H1 (cell line): Measurements from ENCODE around the gene SSR1. TPM values are rescaled to one million over a fixed set of nuclear protein-coding genes. Genes with fewer than 3 reads are reported as not detected.

Experiments
- CTCF ChIA-PET: fragments of 300-600 bp; sonication (Branson Sonifier 250); formaldehyde crosslinking; loops from one replicate; lab custom pipeline; 2021; ENCODE audit not compliant: partially characterized antibody; lab: Charles Lee
- POLR2A ChIA-PET: fragments of 300-600 bp; sonication (Branson Sonifier 250); formaldehyde crosslinking; loops from one replicate; lab custom pipeline; 2021; ENCODE audit warnings: inconsistent platforms; ENCODE audit not compliant: partially characterized antibody; lab: Charles Lee
- DNase-seq, 2 experiments: peaks; one replicate each; pipeline versions ENCODE4 v3.0.0 to v3.0.0-alpha.2; 2010 to 2022; ENCODE audit warnings: low spot score in 2 of 2, low read depth in 1 of 2, mixed read lengths in 1 of 2
- FAIRE-seq: peaks from 2 replicates; lab custom pipeline; 2011; peaks lifted over from hg19 to GRCh38; lab: Jason Lieb, UNC
- H2AFZ ChIP-seq: 2 replicates; pipeline ENCODE4 v1.8.1; 2012; ENCODE audit warnings: low read length, inconsistent platforms
- H2AK5ac ChIP-seq: 2 replicates; pipeline ENCODE4 v1.6.1; 2013; ENCODE audit warnings: low read depth, low read length
- H2BK120ac ChIP-seq: replicated peaks from 2 replicates; pipeline ENCODE3; 2013; ENCODE audit warnings: low read depth, low read length, inconsistent platforms
- H2BK12ac ChIP-seq: 2 replicates; pipeline ENCODE4 v1.6.1; 2013; ENCODE audit warnings: low read depth, low read length
- H2BK15ac ChIP-seq: 2 replicates; pipeline ENCODE4 v1.6.1; 2013; ENCODE audit warnings: low read length
- H2BK20ac ChIP-seq: 2 replicates; pipeline ENCODE4 v1.6.1; 2013; ENCODE audit warnings: low read length
- H2BK5ac ChIP-seq: 2 replicates; pipeline ENCODE4 v1.6.1; 2013; ENCODE audit warnings: low read depth, low read length
- H3K14ac ChIP-seq: 2 replicates; pipeline ENCODE4 v1.6.1; 2013; ENCODE audit warnings: inconsistent platforms; ENCODE audit not compliant: insufficient read length
- H3K18ac ChIP-seq: 2 replicates; pipeline ENCODE4 v1.6.1; 2013; ENCODE audit warnings: low read length; ENCODE audit errors: extremely low read depth
- H3K23ac ChIP-seq: 2 replicates; pipeline ENCODE4 v1.6.1; 2013; ENCODE audit warnings: inconsistent platforms; ENCODE audit not compliant: insufficient read length
- H3K23me2 ChIP-seq: 2 replicates; pipeline ENCODE4 v1.6.1; 2013; ENCODE audit warnings: low read depth, low read length
- H3K27ac ChIP-seq: 2 replicates; pipeline ENCODE4 v1.6.1; 2011; ENCODE audit warnings: low read depth, low read length, inconsistent platforms
- H3K27me3 ChIP-seq, 4 experiments: replicated peaks in 1 of 4; 1 replicate in 1 of 4; 2 replicates in 3 of 4; pipeline versions ENCODE4 v1.6.1 to v1.8.1; 2011 to 2013; ENCODE audit warnings: low read length in 3 of 4, mild to moderate bottlenecking in 3 of 4, inconsistent platforms in 2 of 4, mixed read lengths in 2 of 4, moderate library complexity in 1 of 4; ENCODE audit not compliant: control insufficient read depth in 3 of 4, insufficient read depth in 3 of 4; ENCODE audit errors: extremely low read depth in 1 of 4
- H3K36me3 ChIP-seq, 4 experiments: 2 replicates each; pipeline versions ENCODE4 v1.6.1 to v1.8.1; 2011 to 2013; ENCODE audit warnings: mild to moderate bottlenecking in 4 of 4, low read length in 3 of 4, moderate library complexity in 2 of 4, control low read depth in 1 of 4, inconsistent platforms in 1 of 4; ENCODE audit not compliant: insufficient read depth in 4 of 4, control insufficient read depth in 2 of 4
- H3K4ac ChIP-seq: replicated peaks from 2 replicates; pipeline ENCODE3; 2013; ENCODE audit warnings: low read length, low read depth, mixed read lengths, inconsistent platforms; ENCODE audit not compliant: insufficient read length
- H3K4me1 ChIP-seq, 4 experiments: replicated peaks in 1 of 4; 1 replicate in 1 of 4; 2 replicates in 3 of 4; pipeline versions ENCODE4 v1.6.1 to v1.8.1; 2011 to 2013; ENCODE audit warnings: low read length in 3 of 4, inconsistent platforms in 2 of 4, mixed read lengths in 1 of 4; ENCODE audit not compliant: insufficient read depth in 4 of 4, control insufficient read depth in 3 of 4
- H3K4me2 ChIP-seq, 2 experiments: 2 replicates each; pipeline versions ENCODE4 v1.6.1 to v1.8.1; 2011 to 2013; ENCODE audit warnings: low read depth in 2 of 2, low read length in 2 of 2, control low read depth in 1 of 2, inconsistent platforms in 1 of 2, mild to moderate bottlenecking in 1 of 2; ENCODE audit not compliant: insufficient read depth in 1 of 2
- H3K4me3 ChIP-seq, 4 experiments: fragments of 200-600, 300-600 bp in 1 of 4; sonication (generic), shearing (Covaris generic), sonication (Bioruptor Twin) in 1 of 4; 2 replicates each; pipeline versions ENCODE4 v1.5.1 to v1.8.1; 2011 to 2016; ENCODE audit warnings: low read length in 4 of 4, low read depth in 3 of 4, control low read depth in 2 of 4, inconsistent platforms in 2 of 4, mild to moderate bottlenecking in 2 of 4, mixed read lengths in 1 of 4, moderate library complexity in 1 of 4; ENCODE audit not compliant: insufficient read depth in 2 of 4; ENCODE audit errors: extremely low read depth in 1 of 4
- H3K56ac ChIP-seq: replicated peaks from 2 replicates; pipeline ENCODE3; 2013; ENCODE audit warnings: low read depth, mild to moderate bottlenecking, mixed read lengths, low read length, inconsistent platforms; ENCODE audit not compliant: insufficient read length
- H3K79me1 ChIP-seq: 2 replicates; pipeline ENCODE4 v1.6.1; 2013; ENCODE audit warnings: low read depth, low read length, control low read depth
- H3K79me2 ChIP-seq, 2 experiments: 2 replicates each; pipeline versions ENCODE4 v1.6.1 to v1.8.1; 2012 to 2013; ENCODE audit warnings: low read length in 2 of 2, mild to moderate bottlenecking in 2 of 2, inconsistent platforms in 1 of 2; ENCODE audit not compliant: insufficient read depth in 2 of 2, control insufficient read depth in 1 of 2
- H3K9ac ChIP-seq, 4 experiments: replicated peaks in 1 of 4; 1 replicate in 1 of 4; 2 replicates in 3 of 4; pipeline versions ENCODE4 v1.6.1 to v1.8.1; 2011 to 2013; ENCODE audit warnings: low read depth in 3 of 4, low read length in 3 of 4, control low read depth in 2 of 4, mild to moderate bottlenecking in 2 of 4, moderate library complexity in 2 of 4, inconsistent platforms in 1 of 4; ENCODE audit errors: extremely low read depth in 1 of 4
- H3K9me3 ChIP-seq, 2 experiments: 2 replicates each; pipeline versions ENCODE4 v1.6.1 to v1.8.1; 2012 to 2013; ENCODE audit warnings: mild to moderate bottlenecking in 2 of 2, moderate library complexity in 2 of 2, control low read depth in 1 of 2, inconsistent platforms in 1 of 2, low read depth in 1 of 2, low read length in 1 of 2, mixed read lengths in 1 of 2; ENCODE audit not compliant: insufficient read depth in 2 of 2
- H4K20me1 ChIP-seq, 2 experiments: replicated peaks in 1 of 2; 2 replicates each; pipeline versions ENCODE3 to v1.8.1; 2011 to 2013; ENCODE audit warnings: inconsistent platforms in 2 of 2, low read length in 2 of 2, mild to moderate bottlenecking in 1 of 2; ENCODE audit not compliant: insufficient read depth in 2 of 2, control insufficient read depth in 1 of 2
- H4K5ac ChIP-seq: 2 replicates; pipeline ENCODE4 v1.6.1; 2013; ENCODE audit warnings: low read length, low read depth, mixed read lengths, inconsistent platforms; ENCODE audit not compliant: insufficient read length
- H4K8ac ChIP-seq: 2 replicates; pipeline ENCODE4 v1.8.0; 2013; ENCODE audit warnings: mild to moderate bottlenecking, moderate library complexity, low read length, inconsistent platforms; ENCODE audit not compliant: insufficient read depth; ENCODE audit errors: extremely low read depth
- H4K91ac ChIP-seq: replicated peaks from 2 replicates; pipeline ENCODE3; 2013; ENCODE audit warnings: low read length, mixed read lengths, inconsistent platforms; ENCODE audit not compliant: insufficient read length
- BACH1 ChIP-seq: IDR thresholded peaks from 2 replicates; pipeline ENCODE4 v1.6.1; 2012; ENCODE audit warnings: low read length, improper control_type of control experiment
- BRCA1 ChIP-seq: IDR thresholded peaks from 2 replicates; pipeline ENCODE4 v1.6.1; 2012; ENCODE audit warnings: low read depth, low read length, improper control_type of control experiment
- CEBPB ChIP-seq: IDR thresholded peaks from 2 replicates; pipeline ENCODE4 v1.6.1; 2012; ENCODE audit warnings: low read depth, low read length
- CHD1 ChIP-seq: IDR thresholded peaks from 2 replicates; pipeline ENCODE4 v1.6.1; 2012; ENCODE audit warnings: low read depth, low read length, improper control_type of control experiment
- EGR1 ChIP-seq: IDR thresholded peaks from 2 replicates; pipeline ENCODE4 v1.6.1; 2011; ENCODE audit warnings: low read depth, low read length, borderline replicate concordance
- GABPA ChIP-seq: IDR thresholded peaks from 2 replicates; pipeline ENCODE4 v1.6.1; 2011; ENCODE audit warnings: mild to moderate bottlenecking, low read length, moderate library complexity, borderline replicate concordance; ENCODE audit not compliant: insufficient read depth
- POLR2A ChIP-seq, 2 experiments: IDR thresholded peaks; 1 replicate in 1 of 2; 2 replicates in 1 of 2; pipeline ENCODE4 v1.6.1; 2011; ENCODE audit warnings: low read depth in 2 of 2, low read length in 2 of 2, mild to moderate bottlenecking in 2 of 2; ENCODE audit errors: control extremely low read depth in 1 of 2
- POLR2AphosphoS5 ChIP-seq: IDR thresholded peaks from 2 replicates; pipeline ENCODE4 v1.6.1; 2011; ENCODE audit warnings: low read depth, low read length
- RXRA ChIP-seq: IDR thresholded peaks from 2 replicates; pipeline ENCODE4 v1.6.1; 2011; ENCODE audit warnings: low read depth, mild to moderate bottlenecking, low read length, moderate library complexity; ENCODE audit not compliant: insufficient read depth
- ZNF274 ChIP-seq: IDR thresholded peaks from 2 replicates; pipeline ENCODE4 v1.7.0; 2012; ENCODE audit warnings: low read length, borderline replicate concordance; ENCODE audit errors: extremely low read depth
- WGBS, 2 experiments: shearing (Covaris generic) in 1 of 2; methylation state at CpG; one replicate each; pipeline versions ENCODE4 v1.1.6 to v1.1.7; 2013 to 2015; ENCODE audit warnings: low lambda C conversion rate in 2 of 2, mixed read lengths in 2 of 2, inconsistent platforms in 1 of 2, low coverage in 1 of 2, missing lambda C conversion rate in 1 of 2; ENCODE audit not compliant: insufficient replicate concordance in 2 of 2, insufficient coverage in 1 of 2, insufficient read length in 1 of 2; ENCODE audit errors: extremely low coverage in 1 of 2, missing lambda C conversion rate in 1 of 2; 5-methylcytosine and 5-hydroxymethylcytosine counted together
- polyA plus RNA-seq, 7 experiments: library from polyadenylated mRNA; depleted of rRNA in 3 of 7; stranded (reverse) in 5 of 7; unstranded in 2 of 7; fragments of >200 nt in 5 of 7; fragments of 200-250 nt in 2 of 7; gene quantifications; 1 replicate in 5 of 7; 2 replicates in 1 of 7; 4 replicates in 1 of 7; pipeline versions ENCODE4 v1.2.1 to v1.2.3, GENCODE V29; 2011 to 2013; ENCODE audit warnings: missing spikeins in 2 of 7, mixed read lengths in 2 of 7
- total RNA-seq: library from RNA; stranded (reverse); fragmentation: NEBNext Ultra II Directional; extraction: Animal tissue kit (Norgen Biotek cat#: 25700); gene quantifications from 2 replicates; pipeline ENCODE4 v1.2.1, GENCODE V29; 2021
- TF ChIP-seq, protein P1 (sequence below), 3 experiments: IDR thresholded peaks; 1 replicate in 2 of 3; 2 replicates in 1 of 3; pipeline versions ENCODE4 v1.5.1 to v1.6.1; 2011; ENCODE audit warnings: low read length in 3 of 3, mild to moderate bottlenecking in 3 of 3, inconsistent platforms in 2 of 3, low read depth in 1 of 3, moderate library complexity in 1 of 3; ENCODE audit not compliant: insufficient read depth in 1 of 3; ENCODE audit errors: control extremely low read depth in 1 of 3

The SSR1 gene
- total and polyA plus RNA-seq, 2 of the 8 experiments (the other 6 are each of a cell fraction or from before 2014, with no cell fraction given): 26.6 to 117 TPM

GRCh38 chr6:7316658-7317533 lies 3.9 kb upstream of the SSR1 start:
- no peaks in the 10 kb centered on the region for H3K79me1 ChIP-seq
- no peak overlapping the region for H4K8ac ChIP-seq
- H4K5ac ChIP-seq: no peak overlapping the region
- no peak overlapping the region for H3K4me2 ChIP-seq
- no peak overlapping the region for H3K4me3 ChIP-seq
- no peaks in the 10 kb centered on the region for H3K9me3 ChIP-seq
- DNase-seq: no peak
- H4K91ac ChIP-seq: no peak overlapping the region
- ChIA-PET CTCF (interaction anchor here (0.8 to 3.3 kb wide), 10 partner anchors 13 to 298 kb away, joined by 3 to 28 read pairs (median 4); no protein-coding TSS in a partner anchor), POLR2A (no interaction called here)
- H3K14ac ChIP-seq: no peak overlapping the region
- no peak overlapping the region for H2BK120ac ChIP-seq
- no peak overlapping the region for H2BK5ac ChIP-seq
- no peaks in the 10 kb centered on the region for H3K27me3 ChIP-seq
- H2AK5ac ChIP-seq: no peak overlapping the region
- FAIRE-seq: no peak
- no peaks in the 10 kb centered on the region for H3K36me3 ChIP-seq
- H3K4ac ChIP-seq: no peak overlapping the region
- WGBS, 2 experiments: 87% methylated on average over 11 of the region's 41 CpGs; no CpG with 5 or more reads in 1 of the 2 experiments
- H2AFZ ChIP-seq: no peak overlapping the region
- H3K9ac ChIP-seq: no peak overlapping the region
- H3K56ac ChIP-seq: no peak overlapping the region
- peaks cover 0 to 2% of the 10 kb centered on the region in 2 experiments for H4K20me1 ChIP-seq
- H3K23me2 ChIP-seq: peaks cover 4% of the 10 kb centered on the region; the same call in 1 of the 2 replicates
- peaks cover 0 to 6% of the 10 kb centered on the region in 2 experiments; a peak in 3 of 4 replicates for H3K79me2 ChIP-seq
- H2BK20ac ChIP-seq: no peak overlapping the region
- H3K27ac ChIP-seq: no peak overlapping the region
- no peak overlapping the region for H2BK12ac ChIP-seq
- H3K18ac ChIP-seq: no peak overlapping the region
- H3K23ac ChIP-seq: no peak overlapping the region
- no peaks in the 10 kb centered on the region; a peak in 1 of 7 replicates for H3K4me1 ChIP-seq
- no peak overlapping the region for H2BK15ac ChIP-seq
- no peak for TF ChIP-seq BRCA1
- no peak for TF ChIP-seq ZNF274
- no peak for TF ChIP-seq CEBPB
- TF ChIP-seq POLR2AphosphoS5: no peak
- TF ChIP-seq BACH1: no peak
- no peak for TF ChIP-seq EGR1
- no peak for TF ChIP-seq POLR2A (IDR thresholded peaks at IDR 0.05; ENCODE audit: control extremely low read depth in 1 of 2, low read depth in 2 of 2, low read length in 2 of 2)
- no peak for TF ChIP-seq CHD1
- TF ChIP-seq, protein P1, sequence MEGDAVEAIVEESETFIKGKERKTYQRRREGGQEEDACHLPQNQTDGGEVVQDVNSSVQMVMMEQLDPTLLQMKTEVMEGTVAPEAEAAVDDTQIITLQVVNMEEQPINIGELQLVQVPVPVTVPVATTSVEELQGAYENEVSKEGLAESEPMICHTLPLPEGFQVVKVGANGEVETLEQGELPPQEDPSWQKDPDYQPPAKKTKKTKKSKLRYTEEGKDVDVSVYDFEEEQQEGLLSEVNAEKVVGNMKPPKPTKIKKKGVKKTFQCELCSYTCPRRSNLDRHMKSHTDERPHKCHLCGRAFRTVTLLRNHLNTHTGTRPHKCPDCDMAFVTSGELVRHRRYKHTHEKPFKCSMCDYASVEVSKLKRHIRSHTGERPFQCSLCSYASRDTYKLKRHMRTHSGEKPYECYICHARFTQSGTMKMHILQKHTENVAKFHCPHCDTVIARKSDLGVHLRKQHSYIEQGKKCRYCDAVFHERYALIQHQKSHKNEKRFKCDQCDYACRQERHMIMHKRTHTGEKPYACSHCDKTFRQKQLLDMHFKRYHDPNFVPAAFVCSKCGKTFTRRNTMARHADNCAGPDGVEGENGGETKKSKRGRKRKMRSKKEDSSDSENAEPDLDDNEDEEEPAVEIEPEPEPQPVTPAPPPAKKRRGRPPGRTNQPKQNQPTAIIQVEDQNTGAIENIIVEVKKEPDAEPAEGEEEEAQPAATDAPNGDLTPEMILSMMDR (IDR thresholded peaks at IDR 0.05; ENCODE audit: control extremely low read depth in 1 of 3, insufficient read depth in 1 of 3, low read depth in 1 of 3, low read length in 3 of 3): no peak
- TF ChIP-seq RXRA: no peak
- TF ChIP-seq GABPA: no peak
